ENCODE data around the gene DIAPH2.

GRCh38 chrX:97402903-97403302 is 718.3 kb downstream of the DIAPH2 start:
- TF ChIP-seq ZNF782 (CRISPR knock-in tag; IDR thresholded peaks at IDR 0.05; ENCODE audit: borderline replicate concordance) (no peak), JUN (CRISPR knock-in tag; IDR thresholded peaks at IDR 0.05) (no peak), ZGPAT (CRISPR knock-in tag; IDR thresholded peaks at IDR 0.05) (no peak), ARID4A (CRISPR knock-in tag; IDR thresholded peaks at IDR 0.05; ENCODE audit: borderline replicate concordance) (no peak), CTCF (CRISPR knock-in tag; IDR thresholded peaks at IDR 0.05) (no peak), ZBTB20 (CRISPR knock-in tag; IDR thresholded peaks at IDR 0.05; ENCODE audit: borderline replicate concordance, low read depth) (no peak), IRF2 (CRISPR knock-in tag; IDR thresholded peaks at IDR 0.05) (no peak), SRF (IDR thresholded peaks at IDR 0.05; ENCODE audit: low read depth, low read length) (no peak), POLR2A (IDR thresholded peaks at IDR 0.05; ENCODE audit: insufficient read depth in 1 of 2, low read depth in 2 of 2, low read length in 2 of 2) (no peak), TBX3 (IDR thresholded peaks at IDR 0.05; ENCODE audit: borderline replicate concordance) (no peak), DPF2 (CRISPR knock-in tag; IDR thresholded peaks at IDR 0.05; ENCODE audit: borderline replicate concordance, low read depth) (no peak), HBP1 (CRISPR knock-in tag; IDR thresholded peaks at IDR 0.05; ENCODE audit: low read depth) (no peak)

Measured in HepG2 (cell line).